Fibroblast of mammary gland (primary cell): Measurements from ENCODE around the gene GCNA.
"Not testable (repeated sequence)": the region's sequence is repeated elsewhere in the genome, so short reads cannot be mapped to it uniquely, and the experiment has no call there.

Source experiments
- DNase-seq: peaks from one replicate; pipeline ENCODE4 v3.0.0-alpha.2; 2010; ENCODE audit warnings: low read depth
- H3K4me3 ChIP-seq: 2 replicates; pipeline ENCODE4 v1.5.1; 2011; ENCODE audit warnings: low read depth, mild to moderate bottlenecking, low read length, moderate library complexity; ENCODE audit not compliant: control insufficient read depth
- CTCF ChIP-seq: conservative IDR thresholded peaks from 2 replicates; pipeline ENCODE4 v1.5.1; 2011; ENCODE audit warnings: low read depth, low read length, inconsistent platforms; ENCODE audit not compliant: control insufficient read depth, insufficient read depth

GCNA gene

GRCh38 chrX:71661919-71662318 lies 83.7 kb downstream of the GCNA start:
- no peak for DNase-seq
- no peak for TF ChIP-seq CTCF
- H3K4me3 ChIP-seq: no peak overlapping the region

GRCh38 chrX:71662654-71663053 lies 84.4 kb downstream of the GCNA start:
- not testable (repeated sequence) for DNase-seq

More at GRCh38 chrX:71662654-71663053, 84.4 kb downstream of the GCNA start:
- not testable (repeated sequence) for H3K4me3 ChIP-seq
